ENCODE measurements around the gene PRLR. TPM values are rescaled to one million over a fixed set of nuclear protein-coding genes. Genes with fewer than 3 reads are reported as not detected.

Gene PRLR
- total and polyA plus RNA-seq, 10 of the 15 experiments (the other 5 are each of a cell fraction or from before 2014, with no cell fraction given), result 0.03 to 8.1 (median 0.20) TPM

- Histone ChIP-seq H3K9me3 (replicated peaks; ENCODE audit: control insufficient read depth, insufficient read depth, low read length) (no peaks in the 10 kb centered on the region), H3K36me3 (ENCODE audit: control insufficient read depth in 2 of 2, insufficient read depth in 2 of 2, low read length in 1 of 2) (no peaks in the 10 kb centered on the region), H4K20me1 (ENCODE audit: control insufficient read depth, insufficient read depth) (no peaks in the 10 kb centered on the region), H3K4me1 (ENCODE audit: control insufficient read depth, insufficient read depth, low read length) (peaks cover 15% of the 10 kb centered on the region), H3K4me2 (ENCODE audit: control insufficient read depth, insufficient read depth) (peak overlapping the region; percentile 57), H3K4me3 (peak overlapping the region; percentile 20; the same call in 1 of the 2 replicates), H2AFZ (ENCODE audit: control insufficient read depth, low read depth, low read length) (peak overlapping the region; percentile 45), H3K79me2 (ENCODE audit: control insufficient read depth, insufficient read depth, low read length) (no peaks in the 10 kb centered on the region), H3K9ac (ENCODE audit: control insufficient read depth, insufficient read depth, low read length) (no peak overlapping the region), H3K27me3 (replicated peaks in 1 of 2; ENCODE audit: control insufficient read depth in 2 of 2, insufficient read depth in 2 of 2, low read length in 1 of 2) (no peaks in the 10 kb centered on the region), H3K27ac (ENCODE audit: control insufficient read depth, insufficient read depth) (peak overlapping the region; percentile 30; the same call in 1 of the 2 replicates)
- 48% methylated on average over 12 of the region's 12 CpGs for WGBS (ENCODE audit: insufficient coverage, insufficient replicate concordance, low lambda C conversion rate, missing lambda C conversion rate)
- intact Hi-C loops (cut with micrococcal nuclease; ENCODE audit: unreplicated experiment), result no loop called here
- CTCF ChIA-PET, result interaction anchor here (1.1 to 5.7 kb wide), 8 partner anchors 9 to 241 kb away, joined by 3 to 33 read pairs (median 6); partner anchors contain the start of gene PRLR
- SMC1A ChIA-PET (ENCODE audit: uncharacterized antibody, unreplicated experiment), result interaction anchor here (0.9 to 5.7 kb wide), 13 partner anchors 9 to 241 kb away, joined by 3 to 40 read pairs (median 4); partner anchors contain the start of gene PRLR
- RAD21 ChIA-PET (ENCODE audit: unreplicated experiment), result interaction anchor here (0.8 to 3.1 kb wide), 7 partner anchors 9 to 34 kb away, joined by 3 to 18 read pairs (median 4); no protein-coding TSS in a partner anchor
- POLR2A ChIA-PET, result interaction anchor here (0.5 to 1.6 kb wide), 6 partner anchors 18 to 126 kb away, joined by 3 to 5 read pairs (median 3); no protein-coding TSS in a partner anchor
- FAIRE-seq (no peak), ATAC-seq (peak; percentile 96), DNase-seq (ENCODE audit: low read depth, low spot score) (peak; percentile 36)
- in situ Hi-C loops (cut with MboI), result no loop called here
- BruUV-seq (replicated peaks), result no TSS peak
- peak; percentile 37; the same call in 1 of the 2 replicates for TF ChIP-seq ZNF217 (IDR thresholded peaks at IDR 0.05)
- 0 out of 2 replicates have a peak, but pooled peaks have one; percentile 33 for TF ChIP-seq IKZF1 (conservative IDR thresholded peaks at IDR 0.05)
- no peak for TF ChIP-seq PML (IDR thresholded peaks at IDR 0.05; ENCODE audit: low read length)
- TF ChIP-seq MXI1 (IDR thresholded peaks at IDR 0.05; ENCODE audit: low read depth, low read length), result 0 out of 2 replicates have a peak, but pooled peaks have one; percentile 35
- 0 out of 2 replicates have a peak, but pooled peaks have one; percentile 36 for TF ChIP-seq IRF4 (IDR thresholded peaks at IDR 0.05; ENCODE audit: low read depth, low read length)
- no peak for TF ChIP-seq KLF5 (IDR thresholded peaks at IDR 0.05; ENCODE audit: partially characterized antibody)
- TF ChIP-seq DPF2 (IDR thresholded peaks at IDR 0.05), result peak; percentile 73
- TF ChIP-seq IKZF2 (IDR thresholded peaks at IDR 0.05), result peak in 1 of 2 experiments; percentile 37; a peak in 2 of 4 replicates
- peak; percentile 47; the same call in 1 of the 2 replicates for TF ChIP-seq ZNF687 (IDR thresholded peaks at IDR 0.05)
- peak; percentile 55; the same call in 1 of the 2 replicates for TF ChIP-seq RELB (IDR thresholded peaks at IDR 0.05; ENCODE audit: low read depth)
- peak in 1 of 2 experiments; percentile 79; a peak in 2 of 4 replicates for TF ChIP-seq EP300 (IDR thresholded peaks at IDR 0.05; ENCODE audit: borderline replicate concordance in 1 of 2, control insufficient read depth in 1 of 2, low read depth in 2 of 2, low read length in 2 of 2)
- no peak for TF ChIP-seq JUND (IDR thresholded peaks at IDR 0.05; ENCODE audit: low read depth, low read length)
- TF ChIP-seq MTA2 (IDR thresholded peaks at IDR 0.05; ENCODE audit: low read depth), result peak; percentile 89
- no peak for TF ChIP-seq WRNIP1 (IDR thresholded peaks at IDR 0.05; ENCODE audit: borderline replicate concordance, low read depth, low read length)
- 0 out of 2 replicates have a peak, but pooled peaks have one; percentile 10 for TF ChIP-seq BCL11A (IDR thresholded peaks at IDR 0.05; ENCODE audit: low read depth, low read length)
- TF ChIP-seq SMARCA5 (IDR thresholded peaks at IDR 0.05), result peak; percentile 53; the same call in 1 of the 2 replicates
- TF ChIP-seq NR2F1 (conservative IDR thresholded peaks at IDR 0.05), result peak; percentile 46; the same call in 1 of the 2 replicates
Measured at GRCh38 chr5:35194635-35195471, 35.4 kb downstream of the PRLR start.
